ENCODE results near the gene SIRT3. TPM values are rescaled to one million over a fixed set of nuclear protein-coding genes. Genes with fewer than 3 reads are reported as not detected.
"Not testable (repeated sequence)": the region's sequence is repeated elsewhere in the genome, so short reads cannot be mapped to it uniquely, and the experiment has no call there.

SIRT3 gene
- polyA plus RNA-seq, 4 donors, result 26.4 to 42.9 (median 32.8) TPM

GRCh38 chr11:189200-189783 lies 46.9 kb downstream of the SIRT3 start:
- not testable (repeated sequence) for DNase-seq (ENCODE audit: low read depth in 4 of 4, low spot score in 2 of 4)

DNA sequence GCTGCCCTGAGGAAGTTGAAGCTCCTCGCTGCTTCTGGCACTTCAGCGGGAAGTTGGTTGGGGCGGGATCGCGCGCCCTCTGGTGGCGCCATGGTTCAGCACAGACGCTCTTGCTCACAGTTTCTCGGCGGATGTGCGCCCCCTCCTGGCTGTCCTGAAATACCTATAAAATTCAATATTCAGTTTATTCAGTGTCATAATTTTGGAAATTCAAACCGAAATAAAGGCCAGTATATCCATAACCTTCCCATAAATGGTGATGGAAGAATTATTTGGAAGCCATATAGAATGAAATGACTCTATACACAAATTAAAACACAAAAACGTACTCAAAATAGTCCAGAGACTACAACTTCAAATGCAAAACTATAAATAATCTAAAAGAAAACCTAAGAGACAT lies 55.9 kb downstream of the SIRT3 start:
- not testable (repeated sequence) for DNase-seq (ENCODE audit: low read depth in 4 of 4, low spot score in 2 of 4)

Other genes with a start within 250 kb of the SIRT3 start
- gene SCGB1C1, start 43.3 kb downstream of the SIRT3 start, polyA plus RNA-seq (ENCODE audit: insufficient read length in 4 of 4), result under 1 TPM in 3 of 4 donors, not detected in 1; 0.44 to 0.83 (median 0.48) TPM
- 10 to 100 TPM; 43.8 to 46.2 (median 45.7) TPM for gene BET1L, start 28.9 kb downstream of the SIRT3 start, polyA plus RNA-seq (ENCODE audit: insufficient read length in 4 of 4)
- 10 to 100 TPM; 75.7 to 94.6 (median 91.7) TPM for gene RIC8A, start 28.6 kb downstream of the SIRT3 start, polyA plus RNA-seq (ENCODE audit: insufficient read length in 4 of 4)
- 100 to 1,000 TPM; 132 to 167 (median 139) TPM for gene PSMD13, start 634 bp upstream of the SIRT3 start, polyA plus RNA-seq (ENCODE audit: insufficient read length in 4 of 4)
- gene NLRP6, start 42.1 kb upstream of the SIRT3 start, polyA plus RNA-seq (ENCODE audit: insufficient read length in 4 of 4), result under 1 TPM; 0.10 to 0.71 (median 0.47) TPM
- gene PGGHG, start 52.8 kb upstream of the SIRT3 start, polyA plus RNA-seq (ENCODE audit: insufficient read length in 4 of 4), result 10 to 100 TPM; 11.1 to 25.5 (median 23.5) TPM
- gene IFITM5, start 63.2 kb upstream of the SIRT3 start, polyA plus RNA-seq (ENCODE audit: insufficient read length in 4 of 4), result under 1 TPM in 2 of 4 donors, not detected in 2; 0.21 to 0.65 TPM
- 100 to 1,000 TPM; 162 to 301 (median 211) TPM for gene IFITM2, start 71.5 kb upstream of the SIRT3 start, polyA plus RNA-seq (ENCODE audit: insufficient read length in 4 of 4)
- gene IFITM1, start 77.7 kb upstream of the SIRT3 start, polyA plus RNA-seq (ENCODE audit: insufficient read length in 4 of 4), result 10 to 100 TPM; 32.6 to 43.2 (median 37.8) TPM
- gene IFITM3, start 84.5 kb upstream of the SIRT3 start, polyA plus RNA-seq (ENCODE audit: insufficient read length in 4 of 4), result 100 to 1,000 TPM; 301 to 603 (median 391) TPM
- 10 to 100 TPM; 42.6 to 87.5 (median 82.0) TPM for gene B4GALNT4, start 133.2 kb upstream of the SIRT3 start, polyA plus RNA-seq (ENCODE audit: insufficient read length in 4 of 4)
- 1 to 10 TPM; 4.0 to 8.4 (median 7.2) TPM for gene PKP3, start 157.9 kb upstream of the SIRT3 start, polyA plus RNA-seq (ENCODE audit: insufficient read length in 4 of 4)
- gene SIGIRR, start 178.7 kb upstream of the SIRT3 start, polyA plus RNA-seq (ENCODE audit: insufficient read length in 4 of 4), result 10 to 100 TPM; 31.7 to 54.7 (median 48.5) TPM
- gene ANO9, start 205.7 kb upstream of the SIRT3 start, polyA plus RNA-seq (ENCODE audit: insufficient read length in 4 of 4), result 10 to 100 TPM in 2 of 4 donors, 1 to 10 TPM in 2; 6.1 to 16.5 (median 12.2) TPM
- gene PTDSS2, start 213.9 kb upstream of the SIRT3 start, polyA plus RNA-seq (ENCODE audit: insufficient read length in 4 of 4), result 10 to 100 TPM; 24.6 to 44.2 (median 37.2) TPM

Data from left renal cortex interstitium (tissue), 4 donors.